Measurements from ENCODE around the gene CDCA7. TPM values are rescaled to one million over a fixed set of nuclear protein-coding genes. Genes with fewer than 3 reads are reported as not detected.
"Not testable (repeated sequence)": the region's sequence is repeated elsewhere in the genome, so short reads cannot be mapped to it uniquely, and the experiment has no call there.

CDCA7 gene
- total RNA-seq, 1 experiment from 2014 or later, result 28.8 TPM

DNA sequence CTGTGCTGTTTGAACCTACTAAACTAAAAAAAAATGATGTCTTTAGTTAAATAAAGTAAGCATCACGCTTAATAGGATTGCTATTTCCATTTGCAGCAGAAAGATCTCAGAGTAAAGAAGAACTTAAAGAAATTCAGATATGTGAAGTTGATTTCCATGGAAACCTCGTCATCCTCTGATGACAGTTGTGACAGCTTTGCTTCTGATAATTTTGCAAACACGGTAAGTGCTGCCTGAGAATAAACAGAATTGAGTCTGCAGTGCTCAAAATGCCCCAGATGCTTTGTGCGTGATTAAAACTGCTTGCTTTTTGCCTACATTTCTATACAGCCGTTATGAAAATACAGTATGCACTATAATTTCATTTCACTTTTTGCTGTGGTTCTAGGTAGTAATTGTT lies 3.9 kb downstream of the CDCA7 start:
- DNase-seq (ENCODE audit: low read depth), result no peak

DNA sequence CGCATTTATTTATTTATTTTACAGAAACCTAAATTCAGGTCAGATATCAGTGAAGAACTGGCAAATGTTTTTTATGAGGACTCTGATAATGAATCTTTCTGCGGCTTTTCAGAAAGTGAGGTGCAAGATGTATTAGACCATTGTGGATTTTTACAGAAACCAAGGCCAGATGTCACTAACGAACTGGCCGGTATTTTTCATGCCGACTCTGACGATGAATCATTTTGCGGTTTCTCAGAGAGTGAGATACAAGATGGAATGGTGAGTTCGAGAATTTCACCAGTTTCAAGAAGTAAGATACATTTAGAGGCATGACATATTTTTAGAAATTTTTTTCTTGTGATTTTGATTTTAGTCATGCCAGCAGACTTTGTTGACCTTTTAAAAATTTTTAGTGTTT lies 4.6 kb downstream of the CDCA7 start:
- peak; percentile 60 for DNase-seq (ENCODE audit: low read depth)

DNA sequence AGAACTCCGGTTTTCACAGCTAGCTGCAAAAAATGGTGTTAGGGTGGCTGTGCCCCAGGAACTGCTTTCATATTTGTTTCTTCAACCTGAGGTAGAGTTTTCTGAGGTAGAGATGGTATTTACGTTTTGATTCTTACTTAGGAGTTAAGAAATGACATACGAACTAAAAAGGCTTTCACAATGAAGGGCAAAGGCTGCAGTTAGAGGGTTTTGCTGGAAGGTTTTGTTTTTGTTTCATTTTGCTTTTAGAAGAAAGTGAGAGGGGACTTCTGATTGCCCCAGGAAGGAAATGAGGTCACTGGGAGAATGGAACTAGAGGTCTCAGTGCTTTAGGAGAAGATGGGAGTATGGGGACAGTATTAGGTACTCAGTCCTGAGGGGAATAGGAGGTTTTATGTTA lies 15.5 kb downstream of the CDCA7 start:
- DNase-seq (ENCODE audit: low read depth), result no peak

DNA sequence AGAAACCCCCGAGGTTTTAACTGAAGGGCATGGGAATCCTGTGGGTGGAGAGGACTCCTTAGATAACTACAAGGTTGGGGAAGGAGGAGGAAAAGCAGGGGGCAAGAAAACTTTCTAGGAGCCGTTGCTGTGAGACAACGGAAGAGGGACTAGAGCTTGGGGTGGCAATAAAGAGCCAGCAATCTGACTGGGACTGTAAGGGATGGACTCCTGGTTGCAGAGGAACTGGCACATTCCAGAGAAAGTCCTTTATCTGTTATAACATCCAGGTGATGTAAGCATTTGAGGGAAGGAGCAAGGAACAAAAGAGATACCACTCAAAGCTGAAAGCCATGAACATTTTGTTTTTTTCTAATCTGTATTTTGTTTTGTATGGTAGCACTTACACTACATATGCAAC lies 16.4 kb downstream of the CDCA7 start:
- DNase-seq (ENCODE audit: low read depth), result no peak

DNA sequence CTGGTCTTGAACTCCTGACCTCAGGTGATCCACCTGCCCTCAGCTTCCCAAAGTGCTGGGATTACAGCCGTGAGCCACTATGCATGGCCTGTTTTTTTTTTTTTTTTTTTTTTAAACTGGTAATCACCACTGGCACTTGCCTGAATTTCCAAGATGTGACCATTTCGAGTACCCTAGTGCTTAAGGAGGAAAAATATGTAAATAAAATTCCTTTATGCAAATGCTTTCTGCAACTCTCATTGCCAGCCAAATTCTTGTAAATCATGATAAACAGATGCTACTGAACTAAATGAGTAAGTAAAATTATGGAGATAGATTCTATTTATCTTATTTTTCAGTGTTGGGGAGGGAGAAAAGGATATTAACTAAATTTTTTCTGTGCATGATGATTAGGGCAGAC lies 18.6 kb downstream of the CDCA7 start:
- no peak for DNase-seq (ENCODE audit: low read depth)

DNA sequence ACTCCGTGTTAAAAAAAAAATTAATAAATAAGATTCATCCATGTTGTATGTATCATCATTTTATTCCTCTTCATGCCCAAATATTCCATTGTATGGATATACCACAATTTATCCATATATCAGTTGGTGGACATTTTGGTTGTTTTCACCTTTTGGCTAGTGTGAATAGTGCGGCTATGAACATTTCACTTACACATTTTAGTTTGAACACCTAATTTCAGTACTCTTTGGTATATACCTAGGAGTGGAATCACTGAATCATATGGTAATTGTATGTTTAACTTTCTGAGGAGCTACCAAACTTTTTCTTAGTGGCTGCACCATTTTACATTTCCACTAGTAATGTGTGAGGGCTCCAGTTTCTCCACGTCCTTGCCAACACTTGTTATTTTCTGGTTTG lies 20.0 kb downstream of the CDCA7 start:
- no peak for DNase-seq (ENCODE audit: low read depth)

DNA sequence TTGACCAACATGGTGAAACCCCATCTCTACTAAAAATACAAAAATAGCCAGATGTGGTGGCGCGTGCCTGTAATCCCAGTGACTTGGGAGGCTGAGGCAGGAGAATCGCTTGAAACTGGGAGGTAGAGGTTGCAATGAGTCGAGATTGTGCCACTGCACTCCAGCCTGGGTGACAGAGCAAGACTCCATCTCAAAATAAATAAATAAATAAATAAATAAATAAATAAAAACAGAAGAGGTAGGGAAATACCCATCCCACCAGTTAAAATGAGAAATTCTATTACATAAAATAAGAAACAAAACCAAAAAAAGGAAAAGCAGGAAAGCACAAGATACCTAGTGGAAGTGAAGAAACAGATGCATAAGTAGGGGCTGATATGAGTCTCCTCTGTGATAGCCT lies 30.9 kb downstream of the CDCA7 start:
- not testable (repeated sequence) for DNase-seq (ENCODE audit: low read depth)

DNA sequence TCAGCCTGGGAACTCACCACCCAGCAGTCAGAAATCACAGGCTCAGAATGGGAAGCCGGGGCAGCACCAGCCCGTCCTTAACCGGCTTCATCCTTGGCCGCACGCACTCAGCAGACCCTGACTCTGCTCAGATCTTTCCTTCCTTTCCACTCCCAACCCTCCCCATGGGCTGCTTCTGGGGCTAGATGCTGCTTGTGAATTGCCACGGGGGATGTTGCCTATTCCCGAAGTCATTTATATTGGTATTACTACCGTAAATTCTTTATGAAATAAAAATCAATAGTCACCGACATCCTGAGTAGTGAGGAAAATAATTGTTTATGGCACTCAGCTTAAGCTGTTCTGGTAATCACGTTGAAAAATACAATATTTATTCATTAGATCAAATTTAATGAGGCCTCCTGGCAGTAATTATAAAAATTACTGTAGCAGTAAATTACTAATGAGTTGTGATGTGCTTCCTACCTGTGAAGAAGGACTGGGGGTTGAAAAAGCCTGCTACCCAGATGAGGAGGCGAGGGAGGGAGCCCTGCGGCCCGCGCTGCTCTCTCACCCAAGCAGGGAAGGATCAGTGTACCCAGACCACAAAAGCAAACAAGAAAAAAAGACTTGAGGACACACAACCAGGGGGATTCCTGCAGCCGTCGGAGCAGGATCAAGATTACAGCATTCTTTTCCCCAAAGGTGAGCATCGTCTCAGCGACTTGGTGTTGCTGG lies 31.5 kb downstream of the CDCA7 start:
- DNase-seq (ENCODE audit: low read depth), result no peak

DNA sequence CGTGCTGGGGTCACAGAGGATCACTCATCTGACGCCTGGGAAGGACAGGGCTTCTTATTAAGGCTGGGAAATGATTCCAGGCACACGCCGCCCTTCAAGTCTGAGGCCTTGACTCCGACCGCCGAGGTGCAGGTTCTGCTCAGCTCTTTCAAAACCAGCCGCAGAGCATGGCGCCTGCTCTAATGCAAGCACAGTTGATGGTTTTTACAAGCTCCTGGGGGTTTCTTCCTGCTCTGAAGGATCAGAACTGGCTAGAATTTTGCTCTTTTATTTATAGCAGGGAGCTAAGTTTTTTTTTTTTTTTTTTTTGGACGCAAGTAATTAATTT lies 32.0 kb downstream of the CDCA7 start:
- DNase-seq (ENCODE audit: low read depth), result no peak

DNA sequence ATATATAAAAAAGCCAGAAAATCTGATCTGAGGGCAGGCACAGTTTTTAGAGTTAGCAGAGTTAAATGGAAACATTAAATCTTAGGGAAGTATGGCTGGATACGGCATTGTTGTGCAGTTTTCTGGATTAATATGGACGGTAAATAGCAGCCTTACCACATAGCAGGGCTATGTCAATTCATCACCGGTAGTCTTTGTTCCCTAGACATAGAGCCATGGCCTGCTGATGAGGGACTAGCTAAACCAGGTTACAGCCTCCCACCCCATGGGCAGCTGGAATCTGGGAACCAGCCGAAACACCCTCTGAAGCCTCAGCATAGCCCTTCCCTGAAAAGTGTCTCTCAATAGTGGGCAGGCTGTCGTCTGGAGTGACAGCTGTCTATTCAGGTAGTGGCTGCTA lies 32.4 kb downstream of the CDCA7 start:
- DNase-seq (ENCODE audit: low read depth), result no peak

DNA sequence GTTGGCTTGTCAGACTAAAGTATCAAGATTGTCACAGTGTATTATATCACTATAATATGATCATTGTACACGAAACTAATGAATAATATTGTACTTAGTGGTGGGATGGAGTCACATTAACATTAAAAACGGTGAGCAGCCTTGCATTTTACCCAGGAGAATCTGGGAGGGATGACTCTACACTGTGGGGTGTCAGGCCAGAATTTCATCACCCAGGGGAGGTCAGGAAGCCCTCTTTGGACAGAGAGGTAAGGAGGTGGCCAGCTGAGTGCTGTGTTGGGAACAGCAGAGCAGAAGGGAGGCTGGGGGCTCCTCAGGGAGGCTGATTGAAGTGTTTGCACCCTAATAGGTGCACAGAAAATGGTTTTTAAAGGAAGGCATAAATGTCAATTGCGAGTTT lies 33.0 kb downstream of the CDCA7 start:
- no peak for DNase-seq (ENCODE audit: low read depth)

DNA sequence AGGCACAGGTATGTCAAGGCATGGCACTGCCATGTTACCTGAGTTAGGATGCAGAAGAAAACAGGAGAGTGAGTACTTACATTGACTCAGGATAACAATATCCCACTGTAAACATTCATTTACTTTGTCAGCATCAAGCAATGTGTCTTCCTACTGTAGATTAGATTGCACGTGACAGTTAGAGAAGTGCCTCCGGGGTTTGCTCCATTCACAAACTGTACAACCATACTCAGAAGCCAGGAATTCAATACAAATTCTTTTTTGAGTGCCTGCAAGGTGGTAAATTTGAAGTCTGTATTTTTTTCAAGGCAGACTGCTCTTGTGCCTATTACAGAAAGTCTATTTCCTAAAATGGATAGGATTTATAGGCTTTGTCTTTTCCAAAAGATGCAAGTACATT lies 34.1 kb downstream of the CDCA7 start:
- DNase-seq (ENCODE audit: low read depth), result no peak

DNA sequence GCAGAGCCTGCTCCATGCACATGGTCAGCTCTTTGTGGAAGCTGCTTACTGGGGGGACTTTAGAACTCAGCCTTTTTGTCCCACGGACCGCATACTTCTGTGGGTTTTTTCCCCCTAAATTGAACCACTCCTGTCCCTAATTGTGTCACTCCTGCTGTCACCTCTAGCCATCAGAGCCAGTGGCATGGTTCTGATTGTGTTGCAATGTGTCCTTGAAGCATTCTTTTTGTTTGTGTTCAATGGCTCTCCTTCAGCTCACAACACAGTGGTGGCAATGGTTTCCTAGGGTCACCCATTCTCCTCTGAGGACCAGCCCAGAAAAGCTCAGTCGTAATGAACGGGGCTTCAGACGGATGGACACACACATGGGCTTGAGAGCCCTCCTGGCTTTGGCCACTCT lies 35.4 kb downstream of the CDCA7 start:
- DNase-seq (ENCODE audit: low read depth), result no peak

DNA sequence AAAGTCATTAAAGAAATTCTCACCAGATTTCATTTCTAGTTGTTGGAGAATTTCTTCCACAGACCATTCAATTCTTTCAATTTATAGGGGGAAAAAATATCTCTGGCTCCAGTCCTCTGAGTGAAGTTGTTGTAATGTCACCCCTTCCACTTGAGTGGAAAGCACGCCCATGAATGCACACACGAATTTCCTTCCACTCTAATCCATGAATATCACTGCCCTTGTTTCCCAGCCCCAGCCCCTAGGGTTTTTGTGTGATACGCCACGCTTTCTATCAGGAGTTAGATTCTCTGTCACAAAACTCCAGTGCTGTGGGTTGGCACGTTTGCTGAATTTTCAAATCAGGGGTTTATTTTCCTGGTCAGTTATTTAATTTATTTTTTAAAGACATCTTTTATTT lies 38.1 kb downstream of the CDCA7 start:
- no peak for DNase-seq (ENCODE audit: low read depth)

DNA sequence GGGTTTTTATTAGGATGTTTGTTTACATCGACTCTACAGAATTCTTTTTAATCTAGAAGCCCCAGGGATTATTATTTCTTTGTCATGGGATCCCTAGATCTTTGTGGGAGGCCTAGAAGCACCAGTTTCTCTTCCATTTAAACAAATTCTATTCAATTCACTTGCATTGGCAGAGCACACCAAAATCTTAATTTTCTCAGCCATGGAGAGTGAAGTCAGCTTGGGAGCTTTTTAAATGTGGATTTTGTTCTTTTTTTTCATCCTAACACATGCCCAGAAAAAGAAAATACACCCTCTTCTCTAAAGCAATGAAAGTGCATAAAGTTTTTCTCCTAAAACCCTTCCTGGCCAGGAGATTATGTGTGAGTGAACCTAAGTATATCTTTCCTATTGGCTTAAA lies 38.5 kb downstream of the CDCA7 start:
- DNase-seq (ENCODE audit: low read depth), result no peak

DNA sequence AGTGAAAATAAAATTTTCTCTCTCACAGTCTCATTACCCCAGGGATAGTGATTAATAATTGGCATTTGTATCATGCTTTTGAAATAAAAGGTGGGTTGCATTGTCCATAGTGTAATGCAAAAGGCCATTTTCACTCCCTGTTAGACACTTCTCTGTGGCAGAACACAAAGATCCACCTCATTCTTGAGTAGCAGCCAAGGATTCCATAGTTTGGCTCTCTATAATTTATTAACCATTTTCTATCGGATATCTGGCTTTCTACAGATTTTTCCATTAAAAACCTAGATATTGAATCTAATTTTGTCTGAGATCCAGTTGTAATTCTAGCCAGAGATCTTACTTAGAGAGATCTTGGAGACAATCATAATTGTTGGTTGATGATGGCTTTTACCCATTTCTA lies 39.0 kb downstream of the CDCA7 start:
- DNase-seq (ENCODE audit: low read depth), result no peak

DNA sequence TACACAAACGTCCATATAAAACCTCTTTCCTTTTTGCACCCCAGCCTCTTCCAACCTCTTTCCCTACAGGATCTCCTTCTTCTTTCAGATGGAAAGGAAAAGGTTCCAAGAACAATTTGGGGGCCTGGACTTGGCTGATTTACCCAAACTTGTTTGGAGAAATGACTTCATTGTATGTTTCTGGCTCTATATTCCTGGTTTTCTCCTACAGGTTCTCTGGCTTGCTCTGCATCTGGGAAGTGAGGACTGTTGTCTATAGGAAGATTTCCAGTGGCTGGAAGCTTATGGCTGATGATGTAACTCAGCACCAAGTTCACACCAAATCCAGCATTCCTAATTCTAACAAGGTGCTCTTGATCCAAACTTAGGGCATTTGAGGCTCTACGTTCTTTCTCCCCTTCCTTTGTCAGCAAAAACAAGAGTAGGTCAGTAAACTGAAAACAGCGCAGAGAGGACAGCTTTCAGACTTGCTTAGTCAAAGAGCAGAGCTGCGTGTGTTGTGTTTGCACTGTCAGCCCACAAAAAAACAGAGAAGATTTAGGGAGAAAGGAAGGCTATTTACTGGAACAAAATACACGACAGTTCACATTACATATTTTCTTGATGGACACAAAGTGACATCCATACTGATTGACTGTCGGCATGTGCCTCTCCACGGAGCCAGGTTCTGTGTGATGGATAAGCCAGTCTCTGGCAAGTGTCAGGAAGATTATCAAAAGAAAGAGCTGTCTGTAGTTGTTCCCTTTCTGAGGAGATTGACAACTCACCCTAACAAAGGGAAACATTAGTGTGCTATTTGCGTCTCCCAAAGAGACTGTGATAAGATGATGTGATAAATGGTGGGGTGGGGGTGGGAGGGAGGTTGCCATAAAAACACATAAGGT lies 39.7 kb downstream of the CDCA7 start:
- DNase-seq (ENCODE audit: low read depth), result no peak

DNA sequence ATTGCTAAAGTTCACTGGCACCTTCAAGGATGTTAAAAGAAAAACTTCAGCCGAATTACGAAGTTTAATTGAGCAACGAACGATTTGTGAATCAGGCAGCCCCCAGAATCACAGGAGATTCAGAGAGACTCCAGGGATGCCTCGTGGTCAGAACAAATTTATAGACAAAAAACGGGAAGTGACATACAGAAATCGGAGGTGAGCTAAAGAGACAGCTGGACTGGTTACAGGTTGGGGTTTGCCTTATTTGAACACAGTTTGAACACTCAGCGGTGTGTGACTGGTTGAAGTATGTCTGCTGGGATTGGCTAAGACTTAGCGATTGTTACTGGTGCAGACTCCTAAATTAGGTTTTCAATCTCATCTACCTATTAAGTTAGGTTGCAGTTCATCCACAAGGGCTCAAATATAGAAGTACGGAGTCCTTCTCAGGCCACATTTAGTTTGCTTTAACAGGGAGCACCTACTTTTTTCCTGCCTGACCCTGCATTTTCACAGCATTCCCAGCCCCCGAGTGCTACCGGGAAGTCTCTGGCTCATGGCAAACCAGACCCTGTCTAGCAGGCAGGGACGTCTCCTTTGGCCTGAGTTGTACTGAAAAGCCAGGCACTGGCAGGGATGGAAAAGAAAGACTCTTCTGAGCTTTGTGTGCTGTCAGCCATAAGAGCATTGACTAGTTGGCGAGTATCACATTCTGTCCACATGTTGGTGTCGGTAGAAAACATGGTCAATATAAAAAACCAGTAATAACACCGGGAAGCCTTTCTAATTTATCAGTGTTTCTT lies 41.1 kb downstream of the CDCA7 start:
- no peak for DNase-seq (ENCODE audit: low read depth)

DNA sequence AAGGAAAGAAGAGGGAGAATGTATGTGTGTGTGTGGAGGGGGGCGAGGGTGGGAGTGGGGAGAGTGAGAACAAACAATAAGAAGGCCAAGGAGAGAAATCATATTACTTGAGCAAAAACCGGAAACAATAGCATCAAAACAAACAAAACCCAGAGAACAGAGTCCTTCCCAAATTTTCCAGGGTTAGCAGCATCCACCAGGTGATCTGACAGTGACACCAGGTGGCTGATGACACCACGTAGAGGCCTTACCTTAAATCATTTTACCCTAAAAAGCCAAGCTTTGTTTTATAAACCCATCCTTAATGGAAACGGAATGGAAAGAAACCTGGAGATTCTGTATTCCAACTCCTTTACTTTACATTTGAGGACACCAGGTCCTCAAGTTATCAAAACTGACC lies 42.9 kb downstream of the CDCA7 start:
- DNase-seq (ENCODE audit: low read depth), result no peak

DNA sequence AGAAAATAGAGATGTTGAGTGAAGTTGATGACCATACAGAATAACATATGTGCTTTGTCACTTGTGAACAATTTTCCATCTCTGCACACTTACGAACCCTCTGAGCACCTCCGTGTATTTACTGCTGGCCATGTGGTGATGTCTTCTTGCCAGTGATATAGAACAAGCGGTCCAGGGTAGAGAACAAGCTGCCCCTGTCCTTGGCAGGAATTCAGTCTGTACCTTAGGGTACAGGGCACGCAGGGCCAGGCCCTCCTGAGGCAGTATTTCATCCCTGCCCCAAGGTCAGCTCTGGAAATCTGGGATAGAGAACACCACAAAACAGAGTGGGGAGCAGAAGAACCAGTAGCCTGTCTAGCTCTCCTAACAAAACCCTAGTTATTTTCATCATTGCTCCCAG lies 44.6 kb downstream of the CDCA7 start:
- DNase-seq (ENCODE audit: low read depth), result no peak

DNA sequence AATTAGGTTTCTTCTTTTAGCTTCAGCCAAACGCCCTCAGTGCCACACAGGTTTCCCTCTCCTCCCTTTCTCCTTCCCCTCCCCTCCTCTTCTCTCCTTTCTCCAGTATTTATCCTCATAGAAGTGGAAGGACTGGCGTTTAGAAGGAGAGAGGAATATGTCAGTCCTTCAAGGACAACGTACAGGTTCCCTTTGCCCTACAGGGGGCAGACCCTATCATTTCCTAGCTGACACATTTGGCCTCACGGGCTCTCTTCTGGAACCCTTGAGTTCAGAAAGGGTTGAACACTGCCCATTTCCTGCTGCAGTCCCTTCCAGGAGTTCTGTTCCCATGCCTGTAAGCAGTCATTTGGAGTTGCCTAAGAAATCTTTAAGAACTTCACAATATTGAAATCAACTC lies 46.1 kb downstream of the CDCA7 start:
- peak; percentile 34 for DNase-seq (ENCODE audit: low read depth)

DNA sequence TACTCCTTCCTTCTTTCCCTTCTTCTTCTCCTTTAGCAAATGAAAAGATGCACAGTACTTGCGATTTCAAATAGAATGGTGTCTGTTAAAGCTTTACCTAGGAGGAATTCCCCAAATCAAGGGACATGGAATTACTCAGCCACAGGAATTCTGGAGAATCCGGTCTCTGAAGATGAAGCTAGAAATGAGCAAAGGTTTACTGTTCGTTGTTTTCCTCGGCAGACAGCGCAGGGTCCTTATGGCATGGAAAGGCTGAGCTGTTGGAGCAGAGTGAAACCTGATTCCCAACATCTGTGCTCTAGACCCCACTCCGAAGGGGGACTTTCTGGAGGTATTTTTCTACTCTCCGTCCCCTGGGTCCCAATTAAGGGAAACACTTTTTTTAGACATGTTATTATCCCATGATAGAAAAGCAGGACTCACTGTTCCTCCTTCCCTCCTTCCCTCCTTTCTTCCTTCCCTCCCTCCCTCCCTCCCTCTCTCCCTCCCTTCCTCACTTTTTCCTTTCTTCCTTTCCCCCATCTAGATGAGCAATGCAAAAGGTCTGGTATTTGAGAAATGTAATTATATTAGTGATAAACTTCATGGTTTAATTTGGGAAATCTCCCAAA lies 47.1 kb downstream of the CDCA7 start:
- DNase-seq (ENCODE audit: low read depth), result peak; percentile 28
